ENCODE data around the gene TPRG1.

The TPRG1 gene

DNA sequence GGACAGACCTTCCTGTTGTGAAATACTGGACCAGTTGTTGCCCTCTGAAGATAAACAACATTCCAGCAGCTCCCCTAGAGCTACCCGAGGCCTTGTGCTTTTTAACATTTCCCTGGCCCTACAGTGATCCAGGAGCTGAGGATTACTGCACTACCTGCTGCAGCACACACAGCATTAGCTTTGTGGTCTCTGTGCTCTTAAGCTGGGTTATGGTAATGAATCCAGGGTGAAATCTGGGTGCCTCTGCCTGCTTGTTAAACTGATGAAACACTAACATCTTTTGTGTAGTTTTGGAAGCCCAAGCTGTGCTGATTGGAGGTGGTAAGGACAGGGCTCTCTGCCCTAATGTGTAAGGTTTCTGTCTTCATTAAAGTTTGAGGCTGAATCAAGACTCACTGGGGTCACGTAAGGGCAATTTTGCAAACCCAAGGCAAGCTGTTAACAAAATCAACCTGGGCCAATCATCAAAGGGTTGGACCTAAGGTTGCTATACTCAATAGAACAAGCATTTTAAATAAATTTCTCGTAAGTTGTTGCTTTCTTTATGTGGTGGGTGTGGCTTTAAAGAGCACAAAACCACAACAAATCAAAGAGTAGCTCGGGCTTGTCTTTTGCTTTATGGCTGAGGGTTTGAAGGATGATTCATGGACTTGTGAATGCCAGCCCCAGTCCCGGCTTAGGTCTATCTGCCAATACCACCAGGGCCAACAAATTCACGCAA, 183.9 kb downstream of the TPRG1 start:
- peak; percentile 44 for DNase-seq (ENCODE audit: low read depth)
- TF ChIP-seq, protein P1, sequence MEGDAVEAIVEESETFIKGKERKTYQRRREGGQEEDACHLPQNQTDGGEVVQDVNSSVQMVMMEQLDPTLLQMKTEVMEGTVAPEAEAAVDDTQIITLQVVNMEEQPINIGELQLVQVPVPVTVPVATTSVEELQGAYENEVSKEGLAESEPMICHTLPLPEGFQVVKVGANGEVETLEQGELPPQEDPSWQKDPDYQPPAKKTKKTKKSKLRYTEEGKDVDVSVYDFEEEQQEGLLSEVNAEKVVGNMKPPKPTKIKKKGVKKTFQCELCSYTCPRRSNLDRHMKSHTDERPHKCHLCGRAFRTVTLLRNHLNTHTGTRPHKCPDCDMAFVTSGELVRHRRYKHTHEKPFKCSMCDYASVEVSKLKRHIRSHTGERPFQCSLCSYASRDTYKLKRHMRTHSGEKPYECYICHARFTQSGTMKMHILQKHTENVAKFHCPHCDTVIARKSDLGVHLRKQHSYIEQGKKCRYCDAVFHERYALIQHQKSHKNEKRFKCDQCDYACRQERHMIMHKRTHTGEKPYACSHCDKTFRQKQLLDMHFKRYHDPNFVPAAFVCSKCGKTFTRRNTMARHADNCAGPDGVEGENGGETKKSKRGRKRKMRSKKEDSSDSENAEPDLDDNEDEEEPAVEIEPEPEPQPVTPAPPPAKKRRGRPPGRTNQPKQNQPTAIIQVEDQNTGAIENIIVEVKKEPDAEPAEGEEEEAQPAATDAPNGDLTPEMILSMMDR (conservative IDR thresholded peaks at IDR 0.05; ENCODE audit: control insufficient read depth, insufficient read depth, low read depth, low read length) = no peak
- no peak overlapping the region for H3K4me3 ChIP-seq (ENCODE audit: control insufficient read depth, low read depth, low read length)

DNA sequence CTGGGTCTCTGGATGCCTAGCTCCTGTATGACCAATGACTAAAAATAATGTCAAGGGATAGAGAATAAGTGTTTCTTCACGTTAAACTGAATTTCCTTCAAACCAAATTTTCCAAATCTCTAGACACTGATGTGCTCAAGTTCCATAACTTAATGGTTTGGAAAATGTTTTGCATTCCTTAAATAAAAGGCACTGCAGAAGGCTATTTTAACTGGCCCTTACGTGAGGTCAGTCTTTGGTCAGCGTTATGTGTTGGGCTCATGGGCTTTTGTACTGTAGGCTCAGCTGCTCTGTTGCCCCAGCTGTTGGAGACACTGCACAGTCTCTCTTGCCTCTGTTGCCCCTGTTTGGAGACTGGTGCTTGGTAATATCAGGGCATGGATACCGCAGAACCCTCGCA, 188.5 kb downstream of the TPRG1 start:
- no peak for DNase-seq (ENCODE audit: low read depth)
- TF ChIP-seq, protein P1 (conservative IDR thresholded peaks at IDR 0.05; ENCODE audit: control insufficient read depth, insufficient read depth, low read depth, low read length) = no peak
- H3K4me3 ChIP-seq (ENCODE audit: control insufficient read depth, low read depth, low read length) = no peak overlapping the region

DNA sequence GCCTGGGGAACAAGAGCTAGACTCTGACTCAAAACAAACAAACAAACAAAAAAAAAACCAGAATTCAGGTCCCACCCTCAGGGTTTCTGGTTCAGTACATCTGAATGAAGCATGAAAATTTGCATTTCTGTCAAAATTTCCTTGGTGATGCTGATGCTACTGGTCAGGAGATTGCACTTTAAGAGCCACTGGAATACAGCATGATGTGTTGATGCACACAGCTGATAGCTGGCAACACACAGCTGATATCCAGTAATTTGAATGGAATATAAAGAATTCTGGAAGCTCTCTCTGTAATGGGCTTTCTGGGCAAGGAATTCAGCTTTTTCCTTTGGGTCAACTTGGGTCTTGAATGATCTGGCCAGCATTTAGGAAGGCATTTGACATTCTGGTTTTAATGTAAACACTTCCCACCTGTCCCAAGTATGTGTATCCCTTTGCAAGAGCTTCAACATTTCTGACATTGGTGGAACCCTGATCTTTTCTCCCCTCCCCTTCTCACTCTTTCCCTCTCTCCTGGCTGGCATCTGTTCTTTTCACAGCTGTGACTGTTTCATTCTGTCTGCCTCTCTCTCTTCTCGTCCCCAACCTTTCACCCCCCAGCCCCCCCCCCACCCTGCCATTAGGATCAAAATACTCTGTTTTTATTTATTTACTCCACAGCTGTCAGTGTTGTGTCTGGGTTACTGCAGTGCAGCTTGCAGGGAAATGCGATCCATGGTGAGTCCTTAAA, 189.5 kb downstream of the TPRG1 start:
- no peak overlapping the region for H3K4me3 ChIP-seq (ENCODE audit: control insufficient read depth, low read depth, low read length)
- no peak for DNase-seq (ENCODE audit: low read depth)
- TF ChIP-seq, protein P1 (conservative IDR thresholded peaks at IDR 0.05; ENCODE audit: control insufficient read depth, insufficient read depth, low read depth, low read length) = no peak

DNA sequence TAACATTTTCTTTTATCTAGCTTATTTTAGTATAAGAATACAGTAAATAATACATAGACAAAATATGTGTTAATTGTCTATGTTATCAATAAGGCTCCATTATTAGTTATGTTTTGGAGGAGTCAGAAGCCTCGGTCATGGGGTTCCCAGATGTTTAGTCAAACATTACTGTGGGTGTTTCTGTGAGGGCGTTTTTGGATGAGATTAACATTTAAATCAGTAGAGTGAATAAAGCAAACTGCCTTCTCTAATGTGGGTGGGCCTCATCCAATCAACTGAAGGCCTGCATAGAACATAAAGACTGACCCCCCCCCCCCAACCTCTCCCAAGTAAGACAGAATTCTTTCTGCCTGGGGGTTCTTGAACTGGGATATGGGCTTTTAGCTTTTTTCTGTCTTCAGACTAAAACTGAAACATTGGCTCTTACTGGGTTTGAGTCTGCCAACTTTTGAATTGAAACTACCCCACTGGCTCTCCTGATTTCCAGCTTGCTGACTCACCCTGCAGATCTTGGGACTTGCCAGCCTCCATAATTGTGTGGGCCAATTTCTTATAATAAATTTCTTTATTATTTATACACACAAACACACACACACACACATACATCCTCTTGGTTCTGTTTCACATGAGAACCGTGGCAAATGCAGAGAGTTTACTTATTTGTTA, 192.0 kb downstream of the TPRG1 start:
- DNase-seq (ENCODE audit: low read depth) = peak; percentile 55
- TF ChIP-seq, protein P1 (conservative IDR thresholded peaks at IDR 0.05; ENCODE audit: control insufficient read depth, insufficient read depth, low read depth, low read length) = no peak
- H3K4me3 ChIP-seq (ENCODE audit: control insufficient read depth, low read depth, low read length) = no peak overlapping the region

DNA sequence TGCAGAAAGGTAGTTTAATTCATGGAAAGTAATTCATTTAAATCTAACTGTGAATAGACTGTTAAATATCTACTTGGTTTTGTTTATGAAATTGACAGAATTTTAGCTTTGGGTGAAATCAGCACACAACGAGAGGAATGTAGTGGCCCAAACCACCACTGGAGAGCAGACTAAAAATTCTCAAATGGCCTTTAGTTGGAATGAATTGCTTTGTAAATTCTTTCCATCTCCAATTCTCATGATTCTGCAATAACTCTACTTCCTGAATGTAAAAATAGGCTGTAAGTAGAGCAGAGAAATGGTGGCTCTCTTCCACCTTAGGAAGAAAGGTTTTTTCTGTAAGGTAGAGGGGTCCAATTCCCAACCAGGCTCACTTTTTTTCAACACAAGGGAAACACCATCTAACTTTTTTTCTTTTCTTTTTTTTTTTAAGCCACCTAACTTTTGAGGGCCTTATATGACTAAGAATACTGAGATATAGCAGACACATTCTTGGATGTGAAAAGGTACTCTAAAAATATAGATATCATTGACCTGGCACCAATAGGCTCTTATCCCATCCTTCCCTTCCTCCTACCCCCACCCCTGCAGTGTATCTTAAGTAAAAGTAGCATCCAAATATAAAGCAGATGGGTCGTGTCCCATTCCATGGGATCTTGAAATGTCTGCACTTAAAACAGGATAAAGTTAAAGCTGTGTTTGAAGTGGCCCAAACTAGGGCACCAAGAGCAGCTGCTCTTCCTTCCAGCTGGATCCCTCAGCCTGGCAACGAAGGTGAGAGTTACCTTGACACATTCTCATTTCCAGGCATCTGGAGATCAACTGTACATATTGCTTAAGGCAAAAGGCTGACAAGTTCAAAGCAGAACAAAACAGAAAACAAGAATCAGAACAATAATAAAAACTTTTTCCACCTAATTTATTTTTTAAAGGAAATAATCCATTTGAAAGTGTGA, 194.1 kb downstream of the TPRG1 start:
- no peak for DNase-seq (ENCODE audit: low read depth)
- H3K4me3 ChIP-seq (ENCODE audit: control insufficient read depth, low read depth, low read length) = no peak overlapping the region
- TF ChIP-seq, protein P1 (conservative IDR thresholded peaks at IDR 0.05; ENCODE audit: control insufficient read depth, insufficient read depth, low read depth, low read length) = no peak

DNA sequence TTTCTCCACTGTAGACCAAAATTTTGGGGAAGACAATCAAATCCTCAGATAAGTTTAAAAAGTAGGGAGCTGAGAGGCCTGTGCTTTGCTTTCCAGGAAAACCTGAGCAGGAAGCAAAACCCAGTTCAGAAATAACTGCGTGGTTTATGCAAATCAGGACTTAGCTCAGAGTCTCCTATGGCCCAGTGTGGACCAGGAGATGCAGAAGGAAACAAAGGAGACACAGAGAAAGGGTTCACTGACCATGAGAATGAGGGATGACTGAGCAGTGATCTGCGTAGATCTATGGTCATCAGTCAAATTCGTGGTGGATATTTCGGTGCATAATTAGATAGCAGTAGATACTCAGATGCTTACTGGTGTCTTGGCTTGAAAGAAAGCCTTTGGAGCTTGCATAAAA, 196.6 kb downstream of the TPRG1 start:
- H3K4me3 ChIP-seq (ENCODE audit: control insufficient read depth, low read depth, low read length) = no peak overlapping the region
- TF ChIP-seq, protein P1 (conservative IDR thresholded peaks at IDR 0.05; ENCODE audit: control insufficient read depth, insufficient read depth, low read depth, low read length) = no peak
- no peak for DNase-seq (ENCODE audit: low read depth)

All from fibroblast of mammary gland (primary cell).